K562 (cell line): ENCODE data around the gene TCF19. TPM values are rescaled to one million over a fixed set of nuclear protein-coding genes. Genes with fewer than 3 reads are reported as not detected.

Experiments
- AFF4 ChIP-seq: sonication (generic); formaldehyde crosslinking; IDR thresholded peaks from 2 replicates; pipeline ENCODE4 v1.8.0; 2023; ENCODE audit warnings: mild to moderate bottlenecking, missing genetic modification reagents
- CHD2 ChIP-seq: IDR thresholded peaks from 2 replicates; pipeline ENCODE4 v1.6.1; 2011; ENCODE audit warnings: low read depth, low read length
- ERF ChIP-seq: fragments of 450-650 bp; formaldehyde crosslinking; IDR thresholded peaks from 2 replicates; pipeline ENCODE4 v1.4.0; 2020; ENCODE audit warnings: mild to moderate bottlenecking, mixed read lengths
- HDAC2 ChIP-seq: fragments of 450-650 bp; IDR thresholded peaks from 2 replicates; pipeline ENCODE4 v1.6.1; 2016; ENCODE audit warnings: mild to moderate bottlenecking
- HMG20B ChIP-seq: fragments of 250-450 bp; sonication (Bioruptor Pico); IDR thresholded peaks from 2 replicates; pipeline ENCODE4 v1.5.0; 2021; ENCODE audit warnings: mild to moderate bottlenecking
- JUN ChIP-seq, 2 experiments: sonication (generic) in 1 of 2; formaldehyde crosslinking in 1 of 2; IDR thresholded peaks; 2 replicates each; pipeline versions ENCODE4 v1.6.1 to v1.8.0; 2012 to 2022; ENCODE audit warnings: borderline replicate concordance in 2 of 2, mild to moderate bottlenecking in 2 of 2, improper control_type of control experiment in 1 of 2, low read depth in 1 of 2, low read length in 1 of 2, missing genetic modification reagents in 1 of 2
- KAT2B ChIP-seq: IDR thresholded peaks from one replicate; pipeline ENCODE4 v1.6.1; 2012; ENCODE audit warnings: low read depth, mild to moderate bottlenecking, control low read depth, inconsistent platforms, low read length, moderate library complexity
- KLF13 ChIP-seq: fragments of 450-650 bp; IDR thresholded peaks from 2 replicates; pipeline ENCODE4 v1.6.1; 2016; ENCODE audit warnings: missing genetic modification characterization, low read depth, mild to moderate bottlenecking, missing compliant biosample characterization, moderate library complexity, borderline replicate concordance
- MCM3 ChIP-seq: fragments of 450-650 bp; IDR thresholded peaks from 2 replicates; pipeline ENCODE4 v1.6.1; 2016
- MCM7 ChIP-seq, 2 experiments: fragments of 450-650 bp; IDR thresholded peaks; 2 replicates each; pipeline ENCODE4 v1.6.1; 2016 to 2018
- NCOA6 ChIP-seq: fragments of 450-650 bp; IDR thresholded peaks from 2 replicates; pipeline ENCODE4 v1.6.1; 2017; ENCODE audit warnings: mild to moderate bottlenecking
- NFYB ChIP-seq: IDR thresholded peaks from 2 replicates; pipeline ENCODE4 v1.6.1; 2011; ENCODE audit warnings: mild to moderate bottlenecking, moderate library complexity; ENCODE audit not compliant: insufficient read length; ENCODE audit errors: extremely low read depth
- RFX7 ChIP-seq: fragments of 250-450 bp; sonication (Bioruptor Pico); IDR thresholded peaks from 2 replicates; pipeline ENCODE4 v1.5.1; 2021; ENCODE audit warnings: mild to moderate bottlenecking
- RNF2 ChIP-seq: sonication (generic); IDR thresholded peaks from 2 replicates; pipeline ENCODE4 v1.6.1; 2016
- SAP30 ChIP-seq: fragments of 200-600 bp; sonication (generic); IDR thresholded peaks from 2 replicates; pipeline ENCODE4 v1.6.1; 2012; ENCODE audit warnings: borderline replicate concordance, low read depth, mild to moderate bottlenecking, moderate library complexity, low read length, control low read depth, inconsistent platforms; ENCODE audit not compliant: insufficient read depth, poor library complexity, severe bottlenecking
- SRF ChIP-seq, 2 experiments: fragments of 250-450, 450-650 bp in 1 of 2; sonication (Bioruptor Pico) in 1 of 2; sonication (generic) in 1 of 2; formaldehyde crosslinking; IDR thresholded peaks; 2 replicates each; pipeline versions ENCODE4 v1.5.0 to v1.5.1; 2020 to 2022; ENCODE audit warnings: mild to moderate bottlenecking in 1 of 2, missing genetic modification reagents in 1 of 2
- ZFX ChIP-seq: sonication (generic); formaldehyde crosslinking; IDR thresholded peaks from 2 replicates; pipeline ENCODE4 v1.8.0; 2022; ENCODE audit warnings: mild to moderate bottlenecking, missing genetic modification reagents, moderate library complexity
- ZKSCAN1 ChIP-seq: fragments of 150-350 bp; IDR thresholded peaks from 2 replicates; pipeline ENCODE4 v1.6.1; 2016; ENCODE audit warnings: low read depth, low read length
- polyA plus RNA-seq, 8 experiments: library from polyadenylated mRNA; depleted of rRNA in 4 of 8; stranded (reverse) in 5 of 8; unstranded in 3 of 8; fragments of >200 nt; fragmentation: Nextera tagmentation in 2 of 8; fragmentation: Illumina TruSeq in 1 of 8; extraction: Ambion mirVana in 2 of 8; extraction: Trizol in 1 of 8; gene quantifications; 2 replicates each; pipeline versions ENCODE4 v1.2.1 to v1.2.3, GENCODE V29; 2011 to 2014; ENCODE audit warnings: inconsistent platforms in 1 of 8, missing spikeins in 1 of 8
- total RNA-seq, 7 experiments: library from RNA; depleted of rRNA in 6 of 7; stranded (reverse); fragments of >200 nt in 6 of 7; fragmentation: Illumina TruSeq in 2 of 7; extraction: Trizol in 2 of 7; gene quantifications; 2 replicates each; pipeline versions ENCODE4 v1.2.1 to v1.2.3, GENCODE V29; 2011 to 2021; ENCODE audit warnings: low replicate concordance in 1 of 7
- TF ChIP-seq, protein P1 (sequence below): fragments of 450-650 bp; IDR thresholded peaks from 2 replicates; pipeline ENCODE4 v1.6.1; 2018; ENCODE audit not compliant: partially characterized antibody
- TF ChIP-seq, protein P2 (sequence below): IDR thresholded peaks from 2 replicates; pipeline ENCODE4 v1.6.1; 2016; ENCODE audit warnings: missing genetic modification characterization, missing compliant biosample characterization

Gene TCF19
- total and polyA plus RNA-seq, 9 of the 15 experiments (the other 6 are each of a cell fraction or from before 2014, with no cell fraction given): 4.2 to 42.5 (median 25.7) TPM

DNA sequence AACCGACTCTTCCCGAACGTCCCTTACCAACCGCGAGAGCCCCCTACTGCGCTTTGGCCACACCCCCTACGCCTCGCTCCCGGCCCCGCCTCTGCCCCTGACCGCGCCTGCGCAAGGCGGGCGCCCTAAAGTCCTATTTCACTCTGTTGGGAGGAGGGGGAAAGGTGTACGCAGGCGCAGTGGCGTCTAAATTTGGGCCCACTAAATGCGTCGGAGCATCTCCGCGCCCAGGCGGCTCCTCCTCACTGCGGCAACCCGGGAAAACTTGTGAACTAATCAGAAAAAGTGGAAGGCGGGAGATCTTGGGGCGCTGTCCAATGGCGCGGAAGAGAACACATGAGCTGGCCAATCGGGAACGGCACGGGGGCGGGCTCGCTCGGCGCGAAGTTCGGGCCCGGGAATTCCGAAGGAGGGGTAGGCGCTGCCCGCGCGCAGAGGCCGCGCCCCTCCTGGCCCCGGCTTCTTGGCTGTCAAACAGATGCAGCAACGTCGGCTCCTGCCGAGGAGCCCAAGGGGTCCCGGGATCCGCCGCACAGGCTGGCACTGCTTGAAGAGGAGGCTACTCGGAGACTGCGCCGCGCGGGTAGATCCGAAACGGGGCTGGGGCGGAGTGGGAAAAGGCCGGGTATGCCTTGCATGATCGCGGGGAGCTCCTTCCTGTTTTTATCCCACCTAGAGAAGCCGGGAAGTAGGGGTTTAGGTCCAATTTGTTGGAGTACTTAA is at the start of gene TCF19 (continued):
- TF ChIP-seq SAP30: peak; percentile 98
- peak; percentile 91 for TF ChIP-seq CHD2
- TF ChIP-seq AFF4: no peak
- TF ChIP-seq MCM7 (IDR thresholded peaks at IDR 0.05): no peak
- TF ChIP-seq NCOA6: no peak
- TF ChIP-seq, protein P1, sequence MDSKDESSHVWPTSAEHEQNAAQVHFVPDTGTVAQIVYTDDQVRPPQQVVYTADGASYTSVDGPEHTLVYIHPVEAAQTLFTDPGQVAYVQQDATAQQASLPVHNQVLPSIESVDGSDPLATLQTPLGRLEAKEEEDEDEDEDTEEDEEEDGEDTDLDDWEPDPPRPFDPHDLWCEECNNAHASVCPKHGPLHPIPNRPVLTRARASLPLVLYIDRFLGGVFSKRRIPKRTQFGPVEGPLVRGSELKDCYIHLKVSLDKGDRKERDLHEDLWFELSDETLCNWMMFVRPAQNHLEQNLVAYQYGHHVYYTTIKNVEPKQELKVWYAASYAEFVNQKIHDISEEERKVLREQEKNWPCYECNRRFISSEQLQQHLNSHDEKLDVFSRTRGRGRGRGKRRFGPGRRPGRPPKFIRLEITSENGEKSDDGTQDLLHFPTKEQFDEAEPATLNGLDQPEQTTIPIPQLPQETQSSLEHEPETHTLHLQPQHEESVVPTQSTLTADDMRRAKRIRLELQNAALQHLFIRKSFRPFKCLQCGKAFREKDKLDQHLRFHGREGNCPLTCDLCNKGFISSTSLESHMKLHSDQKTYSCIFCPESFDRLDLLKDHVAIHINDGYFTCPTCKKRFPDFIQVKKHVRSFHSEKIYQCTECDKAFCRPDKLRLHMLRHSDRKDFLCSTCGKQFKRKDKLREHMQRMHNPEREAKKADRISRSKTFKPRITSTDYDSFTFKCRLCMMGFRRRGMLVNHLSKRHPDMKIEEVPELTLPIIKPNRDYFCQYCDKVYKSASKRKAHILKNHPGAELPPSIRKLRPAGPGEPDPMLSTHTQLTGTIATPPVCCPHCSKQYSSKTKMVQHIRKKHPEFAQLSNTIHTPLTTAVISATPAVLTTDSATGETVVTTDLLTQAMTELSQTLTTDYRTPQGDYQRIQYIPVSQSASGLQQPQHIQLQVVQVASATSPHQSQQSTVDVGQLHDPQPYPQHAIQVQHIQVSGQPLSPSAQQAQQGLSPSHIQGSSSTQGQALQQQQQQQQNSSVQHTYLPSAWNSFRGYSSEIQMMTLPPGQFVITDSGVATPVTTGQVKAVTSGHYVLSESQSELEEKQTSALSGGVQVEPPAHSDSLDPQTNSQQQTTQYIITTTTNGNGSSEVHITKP: peak; percentile 78
- TF ChIP-seq JUN (IDR thresholded peaks at IDR 0.05; ENCODE audit: borderline replicate concordance, low read depth, low read length): peak; percentile 50; the same call in 1 of the 2 replicates
- no peak for TF ChIP-seq JUN (CRISPR knock-in tag; IDR thresholded peaks at IDR 0.05; ENCODE audit: borderline replicate concordance)
- TF ChIP-seq ZKSCAN1: peak; percentile 70
- TF ChIP-seq ERF (CRISPR knock-in tag): no peak
- peak; percentile 81 for TF ChIP-seq HDAC2
- TF ChIP-seq SRF (CRISPR knock-in tag; IDR thresholded peaks at IDR 0.05): peak in 1 of 2 experiments; percentile 71; a peak in 2 of 4 replicates
- TF ChIP-seq RFX7 (CRISPR knock-in tag): no peak
- no peak for TF ChIP-seq KLF13
- no peak for TF ChIP-seq KAT2B
- no peak for TF ChIP-seq RNF2
- TF ChIP-seq, protein P2, sequence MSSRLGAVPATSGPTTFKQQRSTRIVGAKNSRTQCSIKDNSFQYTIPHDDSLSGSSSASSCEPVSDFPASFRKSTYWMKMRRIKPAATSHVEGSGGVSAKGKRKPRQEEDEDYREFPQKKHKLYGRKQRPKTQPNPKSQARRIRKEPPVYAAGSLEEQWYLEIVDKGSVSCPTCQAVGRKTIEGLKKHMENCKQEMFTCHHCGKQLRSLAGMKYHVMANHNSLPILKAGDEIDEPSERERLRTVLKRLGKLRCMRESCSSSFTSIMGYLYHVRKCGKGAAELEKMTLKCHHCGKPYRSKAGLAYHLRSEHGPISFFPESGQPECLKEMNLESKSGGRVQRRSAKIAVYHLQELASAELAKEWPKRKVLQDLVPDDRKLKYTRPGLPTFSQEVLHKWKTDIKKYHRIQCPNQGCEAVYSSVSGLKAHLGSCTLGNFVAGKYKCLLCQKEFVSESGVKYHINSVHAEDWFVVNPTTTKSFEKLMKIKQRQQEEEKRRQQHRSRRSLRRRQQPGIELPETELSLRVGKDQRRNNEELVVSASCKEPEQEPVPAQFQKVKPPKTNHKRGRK: no peak
- TF ChIP-seq MCM3: no peak
- no peak for TF ChIP-seq HMG20B (CRISPR knock-in tag)
- peak; percentile 77 for TF ChIP-seq ZFX (CRISPR knock-in tag)
- TF ChIP-seq NFYB: peak; percentile 99
